Endothelial cell of hepatic sinusoid (primary cell): ENCODE results near the gene GGCT.

Experiments
- in situ Hi-C: cut with HindIII; loops from 2 replicates; pipeline ENCODE4 v1.10.0; 2017; ENCODE audit warnings: low sequenced_read_pairs

Gene GGCT

DNA sequence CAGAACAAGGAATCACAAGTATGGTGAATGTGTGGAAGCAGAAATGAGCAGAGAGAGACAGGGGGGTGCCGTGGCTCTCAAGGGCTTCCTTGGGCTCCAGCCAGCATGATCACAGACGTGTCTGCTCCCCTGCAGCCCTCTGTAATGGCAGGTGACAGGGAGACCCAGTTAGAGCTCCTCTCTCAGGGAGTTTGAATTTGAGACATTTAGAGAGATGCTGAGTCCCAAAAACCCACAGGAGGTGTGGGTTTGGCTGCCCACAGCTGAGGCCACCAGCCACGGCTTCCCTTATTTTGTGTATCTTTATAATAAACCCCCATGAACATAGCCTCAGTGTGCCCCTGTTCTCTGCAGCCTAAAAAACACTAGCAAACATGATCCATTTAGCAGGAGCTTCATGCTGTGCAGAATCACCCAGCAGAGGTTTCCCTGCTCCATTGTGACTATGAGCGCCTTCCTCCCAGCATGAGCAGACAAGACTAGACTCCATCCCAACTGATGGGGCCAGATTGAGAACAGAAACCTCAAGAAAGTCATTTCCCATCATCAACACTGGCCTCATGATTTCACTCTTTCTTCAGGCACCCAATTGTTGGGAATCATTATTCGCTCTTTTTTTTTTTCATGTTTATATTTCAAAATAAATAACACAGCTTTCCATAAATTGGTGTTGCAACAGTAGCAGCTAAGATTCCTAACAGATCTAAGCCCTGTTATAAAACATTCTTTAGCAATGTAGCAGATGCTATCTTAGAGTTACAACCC is 39.4 kb downstream of the GGCT start:
- in situ Hi-C loops, result no loop called here

DNA sequence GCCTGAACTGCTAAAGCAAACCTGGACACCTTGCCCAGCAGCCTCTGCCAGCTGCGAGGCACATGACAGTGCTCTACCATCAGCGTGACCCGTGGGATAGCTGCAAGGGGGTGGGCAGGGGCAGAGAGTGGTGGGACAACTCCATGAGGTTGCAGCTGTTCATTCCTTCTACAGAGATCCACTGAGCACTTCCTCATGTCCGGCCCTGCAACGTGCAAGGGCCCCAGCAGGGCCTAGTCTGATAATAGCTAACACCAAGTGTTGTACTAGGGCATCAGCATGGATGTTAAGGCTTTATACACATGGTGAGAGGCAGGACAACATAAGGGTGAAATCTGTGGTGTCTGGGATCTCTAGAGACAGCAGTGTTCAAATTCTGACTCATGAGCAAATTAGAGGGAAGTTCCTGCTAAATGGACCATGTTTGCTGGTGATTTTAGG is 40.4 kb downstream of the GGCT start:
- in situ Hi-C loops, result no loop called here

DNA sequence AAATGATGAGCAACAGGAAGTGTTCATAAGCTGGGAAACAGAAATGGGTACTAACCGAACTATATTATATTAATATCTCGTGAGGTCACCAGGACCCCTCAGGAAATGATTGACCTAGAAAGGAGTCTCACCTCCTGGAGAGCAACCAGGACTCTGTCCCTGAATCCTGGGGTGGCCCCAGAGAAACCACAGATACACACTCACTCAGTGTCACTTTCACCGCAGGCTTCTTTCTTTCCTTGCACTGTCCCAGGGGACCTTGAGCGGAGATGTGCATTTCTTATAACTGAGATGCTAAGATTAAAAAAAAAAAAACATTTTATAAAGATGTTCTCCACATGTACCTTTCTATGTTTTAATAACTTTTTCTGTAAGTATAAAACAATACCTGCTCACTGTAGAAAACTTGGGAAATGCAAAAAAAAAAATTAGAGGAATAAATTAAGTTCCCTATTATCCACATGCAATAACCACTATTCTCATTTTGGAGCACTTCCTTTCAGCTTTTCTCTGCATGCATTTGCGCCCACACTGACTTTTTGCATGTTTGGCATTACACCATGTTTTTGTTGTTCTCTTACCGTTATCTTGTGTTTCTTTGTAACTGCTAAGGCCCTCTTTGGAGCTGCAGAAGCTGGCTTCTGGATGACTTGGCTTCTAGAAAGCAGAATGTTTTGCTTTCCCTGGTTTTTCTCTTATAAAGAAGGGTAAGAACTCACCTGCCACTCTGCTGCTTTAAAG is 41.1 kb downstream of the GGCT start:
- in situ Hi-C loops, result no loop called here

DNA sequence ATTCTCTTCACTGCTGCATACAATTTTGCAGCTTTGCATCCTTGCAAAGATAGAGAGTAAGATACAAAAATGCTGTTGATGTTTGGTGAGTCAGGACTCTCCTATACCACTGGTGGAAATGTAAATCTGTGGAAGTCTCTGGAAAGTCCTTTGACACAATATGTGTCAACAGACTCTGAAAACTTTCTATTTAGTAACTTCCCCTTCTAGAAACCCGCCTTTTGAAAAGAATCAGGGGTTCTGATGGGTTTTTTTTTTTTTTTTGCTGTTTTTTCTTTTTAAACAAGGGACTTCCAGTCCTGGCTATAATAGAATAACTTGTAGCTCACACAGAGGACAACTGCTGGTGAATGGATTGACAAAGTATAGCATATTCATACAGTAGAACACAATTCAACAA is 42.5 kb downstream of the GGCT start:
- in situ Hi-C loops, result no loop called here

DNA sequence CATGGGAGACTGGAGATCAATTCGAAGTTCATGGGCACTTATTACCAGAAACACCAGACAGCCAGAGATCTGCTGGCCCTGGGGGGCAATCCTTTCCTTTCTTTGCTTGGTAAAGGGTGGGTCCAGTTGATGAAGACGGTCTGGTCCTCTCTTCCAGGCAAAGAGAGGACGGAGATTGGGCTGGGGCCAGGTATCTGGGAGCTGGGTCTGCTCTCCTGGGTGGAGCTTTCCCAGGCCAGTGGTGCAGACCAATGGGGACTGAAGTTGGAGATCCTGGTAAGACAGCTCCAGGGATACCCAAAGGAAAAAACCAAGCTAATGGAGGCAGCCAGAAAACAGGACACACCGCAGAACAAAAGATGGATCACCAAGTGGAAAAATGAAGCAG is 44.4 kb downstream of the GGCT start:
- in situ Hi-C loops, result no loop called here

DNA sequence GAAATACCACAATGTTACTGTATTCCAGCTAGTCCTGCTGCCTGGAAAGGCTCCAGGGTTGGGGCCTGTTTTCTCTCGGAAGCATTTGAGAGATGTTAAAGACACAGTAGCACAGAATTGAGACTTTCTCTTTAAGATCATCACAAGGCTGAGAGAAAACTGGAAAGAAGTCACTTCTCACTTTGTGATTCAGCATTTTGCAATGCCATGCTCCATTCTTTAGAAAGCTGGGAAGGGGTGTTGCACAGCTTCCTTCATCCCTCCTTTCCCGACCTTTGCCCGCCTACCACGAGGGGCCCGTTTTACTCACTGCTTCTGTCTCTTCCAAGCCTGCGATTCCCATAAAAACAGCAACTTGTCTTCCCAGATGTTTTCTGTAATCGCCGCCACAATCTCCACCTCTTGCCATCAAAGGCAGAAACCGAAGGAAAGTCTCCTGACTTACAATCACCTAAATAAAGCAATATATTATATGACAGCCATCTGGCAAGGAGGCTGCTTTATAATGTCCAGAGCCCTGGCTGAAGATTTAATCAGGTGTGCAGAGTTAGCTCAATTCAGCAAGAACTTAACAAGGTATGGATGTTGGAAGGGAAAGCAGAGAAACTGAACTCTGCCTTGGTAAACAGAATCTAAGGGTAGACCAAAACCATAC is 44.9 kb downstream of the GGCT start:
- in situ Hi-C loops, result no loop called here

DNA sequence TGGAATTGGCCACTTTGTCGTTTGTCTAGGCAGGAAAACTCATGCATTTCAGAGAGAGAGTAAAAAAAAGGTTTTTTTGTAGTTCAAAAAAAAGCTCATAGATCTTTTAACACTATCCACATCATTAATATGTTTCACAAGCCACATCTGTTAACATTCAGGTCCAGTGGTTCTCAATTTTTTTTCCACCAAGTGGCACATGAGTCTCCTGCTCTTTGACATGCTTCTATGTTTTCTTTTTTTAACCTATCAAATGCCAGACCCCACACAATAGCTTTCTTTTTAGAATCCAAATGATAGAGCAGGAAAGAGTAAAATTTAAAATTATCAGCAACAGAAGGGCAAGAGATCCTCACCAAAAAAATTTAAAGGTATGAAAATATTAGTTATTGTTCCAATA is 46.3 kb downstream of the GGCT start:
- in situ Hi-C loops, result no loop called here

DNA sequence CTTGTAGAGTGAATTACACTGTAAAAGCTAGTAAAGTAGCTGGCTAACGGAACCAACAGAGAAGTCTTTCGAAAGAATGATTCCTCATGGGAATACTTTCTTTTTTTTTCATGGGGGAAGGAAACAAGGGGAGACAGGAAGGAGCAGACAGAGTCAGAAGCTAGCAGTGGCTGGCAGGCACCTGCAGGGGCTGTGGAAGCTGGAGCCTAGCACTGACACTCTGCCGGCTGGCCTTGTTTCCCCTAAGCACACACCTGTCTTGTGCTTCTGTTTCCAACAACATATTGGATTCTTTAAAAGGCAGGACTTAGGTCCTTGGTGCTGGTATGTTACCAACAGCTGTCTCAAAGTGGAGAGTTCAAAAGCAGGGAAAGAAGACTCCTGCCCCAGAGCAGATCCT is 50.7 kb downstream of the GGCT start:
- in situ Hi-C loops, result no loop called here

DNA sequence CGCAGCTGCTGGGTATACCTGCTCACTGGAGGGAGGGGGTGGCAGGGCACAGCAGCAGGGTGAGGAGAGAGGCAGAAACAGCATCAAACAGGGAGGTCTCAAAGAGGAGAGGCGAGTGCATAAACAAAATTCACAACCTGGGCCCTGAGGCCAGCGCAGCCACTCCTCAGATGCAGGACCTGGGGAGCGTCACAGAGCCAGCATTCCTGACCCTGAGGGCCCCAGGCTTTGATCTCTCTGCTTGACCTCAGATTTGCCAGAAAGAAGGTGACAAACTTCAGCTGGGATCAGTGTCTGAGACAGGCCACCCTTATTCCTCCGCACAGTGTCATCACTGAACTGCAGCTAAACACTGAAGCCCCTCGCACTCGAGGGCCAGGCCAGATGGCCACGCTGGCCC is 51.6 kb downstream of the GGCT start:
- in situ Hi-C loops, result no loop called here

DNA sequence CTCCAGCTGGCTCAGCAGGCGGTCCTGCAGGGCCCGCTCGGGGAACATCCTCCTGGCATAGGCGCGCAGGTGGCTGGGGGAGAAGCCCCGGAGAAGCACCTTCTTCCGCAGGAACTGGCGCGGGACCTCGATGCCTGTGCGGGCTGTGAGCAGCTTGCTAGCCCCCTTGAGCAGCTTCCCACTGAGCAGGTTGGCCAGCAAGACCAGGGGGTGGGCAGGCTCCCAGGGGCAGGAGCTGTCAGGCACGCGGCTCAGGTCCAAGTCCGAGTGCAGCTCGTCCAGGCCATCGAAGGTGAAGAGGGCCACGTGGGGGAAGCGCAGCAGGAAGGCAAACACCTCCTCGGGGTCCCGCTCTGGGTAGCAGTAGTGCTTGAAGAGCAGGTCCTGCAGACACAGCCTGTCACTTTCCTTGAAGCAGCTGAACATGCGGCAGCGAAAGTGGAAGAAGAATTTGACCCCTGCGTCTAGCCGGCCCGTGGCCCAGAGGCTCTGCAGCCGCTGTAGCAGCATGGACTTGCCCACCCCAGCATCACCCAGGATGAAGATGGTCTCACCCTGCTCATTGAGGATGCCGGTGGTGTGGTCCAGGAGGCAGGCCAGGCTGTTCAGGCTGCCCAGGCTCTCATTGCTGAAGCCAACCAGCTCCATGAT is 52.2 kb downstream of the GGCT start:
- in situ Hi-C loops, result no loop called here

DNA sequence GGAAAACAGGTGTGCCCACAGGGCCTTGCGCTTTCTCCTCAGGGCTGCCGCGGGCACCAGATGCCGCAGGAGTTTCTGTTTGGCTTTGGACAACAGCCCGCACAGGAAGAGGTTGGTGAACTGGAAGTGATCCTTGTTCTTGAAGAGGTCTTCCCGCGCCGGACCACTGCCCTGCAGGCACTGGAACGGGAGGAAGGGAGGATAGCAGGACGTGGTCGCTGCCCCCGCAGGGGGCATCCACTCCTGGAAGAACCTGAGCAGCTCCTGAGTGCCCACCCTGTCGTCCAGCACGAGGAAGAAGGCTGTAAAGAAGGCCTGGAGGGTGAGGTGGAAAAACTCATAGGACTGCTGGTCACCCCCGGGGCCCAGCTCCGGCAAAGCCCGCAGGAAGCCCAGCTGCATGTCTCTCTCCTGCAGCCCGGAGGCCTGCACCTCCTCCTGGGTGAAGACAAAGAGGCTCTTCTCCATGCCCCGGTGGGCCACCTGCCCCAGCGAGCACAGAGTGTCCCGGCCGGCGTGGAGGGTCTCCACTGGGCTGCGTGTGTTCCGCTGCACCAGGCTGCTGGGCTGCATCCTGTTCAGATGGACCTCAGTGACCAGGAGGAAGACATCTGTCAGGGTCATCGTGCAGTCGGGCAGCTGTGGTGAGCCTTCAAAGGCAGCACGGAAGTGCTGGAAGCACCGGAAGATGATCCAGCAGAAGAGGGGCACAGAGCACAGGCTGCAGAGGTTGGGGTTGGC is 52.9 kb downstream of the GGCT start:
- in situ Hi-C loops, result no loop called here

DNA sequence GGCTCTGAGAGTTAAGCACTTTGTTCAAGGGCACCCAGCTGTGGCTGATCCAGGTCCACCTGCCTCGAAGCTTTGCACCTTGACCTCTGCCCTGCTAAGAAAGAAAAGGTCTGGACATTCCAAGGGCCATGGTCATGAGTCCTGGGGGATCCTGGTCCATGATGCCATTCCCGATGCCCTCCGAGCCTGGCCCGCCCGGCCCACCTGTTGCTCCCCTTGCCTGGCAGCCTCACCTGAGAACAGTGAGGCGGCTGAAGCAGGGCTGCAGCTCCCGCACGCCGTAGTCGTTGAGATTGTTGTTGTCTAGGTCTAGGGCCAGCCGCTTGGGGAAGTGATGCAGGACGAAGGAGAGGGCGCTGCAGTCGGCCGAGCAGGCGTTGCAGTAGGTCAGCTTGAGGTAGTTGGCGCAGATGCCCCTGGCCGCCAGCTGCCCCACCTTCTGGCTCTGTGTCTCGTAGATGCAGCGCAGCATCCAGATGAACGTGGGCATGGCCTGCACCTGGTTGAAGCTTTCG is 53.6 kb downstream of the GGCT start:
- in situ Hi-C loops, result no loop called here

DNA sequence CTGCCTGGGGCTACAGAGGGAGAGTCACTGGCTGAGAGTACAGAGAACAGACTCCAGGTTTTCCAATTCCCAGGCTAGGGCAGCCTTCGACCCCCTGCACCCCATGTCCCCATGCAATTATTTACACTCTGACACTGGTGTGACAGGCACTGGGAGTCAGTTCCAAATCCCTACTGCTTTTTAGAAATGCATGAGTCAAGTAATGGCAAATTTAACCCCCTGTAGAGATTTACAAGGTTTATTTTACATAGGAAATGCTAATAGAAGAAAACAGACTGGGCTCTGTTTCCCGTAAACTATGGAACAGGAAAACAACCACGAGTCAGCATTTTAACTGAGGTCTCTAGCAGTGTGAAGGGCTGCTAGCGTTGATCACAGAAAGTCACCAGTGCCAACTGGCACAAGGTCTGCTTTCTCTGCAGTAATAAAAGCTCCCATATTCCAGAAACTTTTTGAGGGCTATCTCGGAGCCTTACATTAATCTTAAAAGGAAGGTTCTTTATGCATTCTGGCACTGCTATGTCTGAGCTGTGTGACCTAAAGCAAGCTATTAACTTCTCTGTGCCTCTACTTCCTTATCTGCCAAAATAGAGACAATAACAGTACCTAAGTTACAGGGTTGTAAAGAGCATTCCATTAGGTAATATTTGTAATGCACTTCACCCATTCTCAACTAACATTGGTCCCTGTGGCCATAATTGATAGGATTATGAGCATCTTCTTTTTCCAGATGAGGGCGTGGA is 54.2 kb downstream of the GGCT start:
- in situ Hi-C loops, result no loop called here

DNA sequence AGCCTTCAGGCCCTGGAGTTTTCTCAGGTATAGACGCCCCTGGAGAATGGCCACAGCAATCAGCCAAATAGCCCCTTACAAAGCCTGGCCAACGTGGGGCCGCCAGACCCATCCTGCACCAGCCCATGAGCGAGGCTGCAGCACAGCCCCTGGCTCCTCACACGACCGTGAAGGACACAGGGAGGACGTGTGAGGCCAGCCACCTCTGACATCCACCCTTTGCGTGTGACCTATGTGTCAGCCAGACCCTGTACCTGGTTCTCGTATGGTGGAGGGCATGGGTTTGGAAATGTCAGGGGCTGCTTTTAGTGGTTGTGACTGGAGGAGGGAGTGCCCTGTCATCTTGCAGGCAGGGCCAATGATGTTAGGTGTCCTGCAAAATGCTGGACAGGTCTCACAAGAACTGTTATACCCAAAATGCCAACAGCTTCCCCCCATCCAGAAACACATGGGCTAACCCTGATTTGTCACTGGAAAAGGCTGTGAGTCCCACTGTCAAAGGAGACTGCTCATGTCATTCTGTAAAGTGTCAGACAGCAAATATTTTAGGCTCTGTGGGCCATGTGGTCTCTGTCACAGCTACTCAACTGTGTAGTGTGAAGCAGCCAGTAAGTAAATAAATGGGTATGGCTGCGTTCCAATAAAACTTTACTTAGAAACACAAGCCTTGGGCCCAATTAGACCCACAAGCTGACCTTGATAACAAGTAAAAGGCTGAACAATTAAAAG is 56.0 kb downstream of the GGCT start:
- in situ Hi-C loops, result no loop called here

DNA sequence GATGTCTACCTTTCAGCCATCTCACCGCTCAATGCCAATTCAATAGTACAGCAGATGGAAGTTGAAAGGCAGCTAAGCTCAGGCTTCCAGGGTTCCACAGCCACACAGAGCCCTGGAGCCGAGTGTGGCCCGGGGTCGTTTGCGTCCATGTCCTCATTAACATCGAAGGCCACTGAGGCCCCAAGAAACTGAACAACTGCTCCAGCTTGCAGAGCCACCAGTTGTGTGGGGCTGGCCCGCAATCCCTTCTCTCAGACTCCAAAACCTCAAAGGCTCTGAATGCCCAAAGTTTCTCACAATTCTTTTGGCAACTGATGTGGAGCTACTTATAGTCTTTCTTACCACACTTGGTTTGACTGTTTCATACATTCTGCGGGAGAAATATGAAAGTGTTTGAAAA is 57.2 kb downstream of the GGCT start:
- in situ Hi-C loops, result no loop called here
